HepG2 (cell line): Measurements from ENCODE around the gene RUSC1. TPM values are rescaled to one million over a fixed set of nuclear protein-coding genes. Genes with fewer than 3 reads are reported as not detected.
A peak's percentile ranks its signal among the peaks of the same experiment; 100 is the strongest.

Experiments used
- ARID4A ChIP-seq: sonication (generic); formaldehyde crosslinking; IDR thresholded peaks from 2 replicates; pipeline ENCODE4 v1.5.0; 2020; ENCODE audit warnings: mild to moderate bottlenecking, missing genetic modification reagents, borderline replicate concordance
- ATF5 ChIP-seq: sonication (generic); formaldehyde crosslinking; IDR thresholded peaks from 2 replicates; pipeline ENCODE4 v1.4.0; 2020; ENCODE audit warnings: mild to moderate bottlenecking, low read depth, missing genetic modification reagents
- CC2D1A ChIP-seq: sonication (generic); formaldehyde crosslinking; IDR thresholded peaks from 2 replicates; pipeline ENCODE4 v1.8.1; 2023; ENCODE audit warnings: mild to moderate bottlenecking, missing genetic modification reagents
- CEBPB ChIP-seq: IDR thresholded peaks from 2 replicates; pipeline ENCODE4 v1.6.1; 2011; ENCODE audit warnings: low read depth, low read length, improper control_type of control experiment, borderline replicate concordance
- CSRNP2 ChIP-seq: sonication (generic); formaldehyde crosslinking; conservative IDR thresholded peaks from 2 replicates; pipeline ENCODE4 v1.8.0; 2022; ENCODE audit warnings: low read depth, missing genetic modification reagents
- DRAP1 ChIP-seq: IDR thresholded peaks from 2 replicates; pipeline ENCODE4 v1.6.1; 2016; ENCODE audit warnings: missing genetic modification reagents, missing compliant biosample characterization
- ELF3 ChIP-seq: IDR thresholded peaks from 2 replicates; pipeline ENCODE4 v1.6.1; 2016; ENCODE audit warnings: missing genetic modification reagents, missing compliant biosample characterization
- GMEB1 ChIP-seq: sonication (generic); formaldehyde crosslinking; IDR thresholded peaks from 2 replicates; pipeline ENCODE4 v1.5.1; 2020; ENCODE audit warnings: missing genetic modification reagents, mild to moderate bottlenecking, borderline replicate concordance
- HDAC6 ChIP-seq: fragments of 200-600 bp; sonication (generic); IDR thresholded peaks from 2 replicates; pipeline ENCODE4 v1.7.0; 2017; ENCODE audit warnings: mild to moderate bottlenecking, antibody characterized with exemption, low read length, low read depth
- IKZF5 ChIP-seq: IDR thresholded peaks from 2 replicates; pipeline ENCODE4 v1.6.1; 2018; ENCODE audit warnings: missing genetic modification reagents, mild to moderate bottlenecking, missing compliant biosample characterization
- KDM6A ChIP-seq: IDR thresholded peaks from 2 replicates; pipeline ENCODE4 v1.6.1; 2016; ENCODE audit warnings: low read depth
- MZF1 ChIP-seq: sonication (generic); formaldehyde crosslinking; IDR thresholded peaks from 2 replicates; pipeline ENCODE4 v1.8.1; 2023; ENCODE audit warnings: mild to moderate bottlenecking, missing genetic modification reagents, borderline replicate concordance
- RFX5 ChIP-seq: IDR thresholded peaks from 2 replicates; pipeline ENCODE4 v1.6.1; 2011; ENCODE audit warnings: low read depth, low read length, improper control_type of control experiment
- RORA ChIP-seq: sonication (generic); formaldehyde crosslinking; IDR thresholded peaks from 2 replicates; pipeline ENCODE4 v1.5.0; 2020; ENCODE audit warnings: mild to moderate bottlenecking, missing genetic modification reagents, moderate library complexity
- SIN3A ChIP-seq: IDR thresholded peaks from 2 replicates; pipeline ENCODE4 v1.6.1; 2011; ENCODE audit warnings: low read depth, mild to moderate bottlenecking, control low read depth, low read length, borderline replicate concordance
- TOE1 ChIP-seq: sonication (generic); formaldehyde crosslinking; IDR thresholded peaks from 2 replicates; pipeline ENCODE4 v1.4.0; 2020; ENCODE audit warnings: mild to moderate bottlenecking, missing genetic modification reagents
- TP53 ChIP-seq: sonication (generic); formaldehyde crosslinking; conservative IDR thresholded peaks from 2 replicates; pipeline ENCODE4 v1.4.0; 2020; ENCODE audit warnings: missing genetic modification reagents
- ZNF24 ChIP-seq: fragments of 450-650 bp; IDR thresholded peaks from 2 replicates; pipeline ENCODE4 v1.6.1; 2017; ENCODE audit warnings: antibody characterized with exemption, mild to moderate bottlenecking
- ZNF598 ChIP-seq: sonication (generic); formaldehyde crosslinking; IDR thresholded peaks from 2 replicates; pipeline ENCODE4 v1.5.1; 2020; ENCODE audit warnings: mild to moderate bottlenecking, missing genetic modification reagents, borderline replicate concordance
- ZNF781 ChIP-seq: sonication (generic); formaldehyde crosslinking; IDR thresholded peaks from 2 replicates; pipeline ENCODE4 v1.5.1; 2020; ENCODE audit warnings: borderline replicate concordance, mild to moderate bottlenecking, missing genetic modification reagents; ENCODE audit errors: not compliant biosample characterization
- ZNF839 ChIP-seq: sonication (generic); formaldehyde crosslinking; IDR thresholded peaks from 2 replicates; pipeline ENCODE4 v1.4.0; 2020; ENCODE audit warnings: missing genetic modification reagents, mild to moderate bottlenecking, borderline replicate concordance
- polyA plus RNA-seq, 8 experiments: library from polyadenylated mRNA; depleted of rRNA in 3 of 8; stranded (reverse) in 7 of 8; unstranded in 1 of 8; fragments of >200 nt; fragmentation: Illumina TruSeq in 4 of 8; extraction: Trizol in 4 of 8; gene quantifications; 2 replicates each; pipeline versions ENCODE4 v1.2.1 to v1.2.3, GENCODE V29; 2011 to 2016; ENCODE audit warnings: low read depth in 4 of 8, missing spikeins in 1 of 8, mixed read lengths in 1 of 8; ENCODE audit not compliant: insufficient read depth in 1 of 8
- total RNA-seq, 5 experiments: library from RNA; depleted of rRNA; stranded (reverse); fragments of >200 nt; fragmentation: Illumina TruSeq; extraction: Trizol; gene quantifications; 2 replicates each; pipeline ENCODE4 v1.2.3, GENCODE V29; 2016; ENCODE audit warnings: low read depth in 1 of 5

The RUSC1 gene
- total and polyA plus RNA-seq, 2 of the 13 experiments (the other 11 are each of a cell fraction or from before 2014, with no cell fraction given): 18.7 to 20.4 TPM

GRCh38 chr1:155307247-155307740, 13.4 kb upstream of the RUSC1 start (continued):
- TF ChIP-seq CSRNP2 (no peak), ARID4A (no peak), MZF1 (CRISPR knock-in tag) (no peak), RFX5 (no peak), ELF3 (CRISPR knock-in tag) (peak; percentile 27; the same call in 1 of the 2 replicates), ZNF839 (CRISPR knock-in tag) (no peak), IKZF5 (no peak), ATF5 (CRISPR knock-in tag) (no peak), CC2D1A (CRISPR knock-in tag) (no peak), KDM6A (CRISPR knock-in tag) (no peak), TOE1 (CRISPR knock-in tag) (no peak), ZNF781 (CRISPR knock-in tag) (no peak), DRAP1 (CRISPR knock-in tag) (peak; percentile 23; the same call in 1 of the 2 replicates), GMEB1 (CRISPR knock-in tag) (no peak), SIN3A (no peak), ZNF24 (peak; percentile 46; the same call in 1 of the 2 replicates), ZNF598 (CRISPR knock-in tag) (no peak), HDAC6 (no peak), RORA (CRISPR knock-in tag) (no peak), TP53 (CRISPR knock-in tag) (no peak), CEBPB (peak; percentile 60; the same call in 1 of the 2 replicates)
